AG04449 (cell line): ENCODE data around the gene EFNA1.

ENCODE experiments used
- CTCF ChIA-PET: fragments of 350-600 bp; formaldehyde crosslinking; extraction: SDS; loops from one replicate; lab custom pipeline; 2021; ENCODE audit warnings: antibody characterized with exemption; lab: Yijun Ruan, JAX
- POLR2A ChIA-PET: fragments of 400-600, 350-600 bp; formaldehyde crosslinking; extraction: SDS; loops from one replicate; lab custom pipeline; 2020; ENCODE audit warnings: antibody characterized with exemption, inconsistent platforms; lab: Yijun Ruan, JAX
- DNase-seq: peaks from one replicate; pipeline ENCODE4 v3.0.0-alpha.2; 2010; ENCODE audit warnings: low read depth, low spot score
- H3K4me3 ChIP-seq: 2 replicates; pipeline ENCODE4 v1.5.1; 2011; ENCODE audit warnings: low read depth, mild to moderate bottlenecking, control low read depth, low read length
- TF ChIP-seq, protein P1 (sequence below): IDR thresholded peaks from one replicate; pipeline ENCODE4 v1.5.1; 2011; ENCODE audit warnings: mild to moderate bottlenecking, moderate library complexity, low read length, control low read depth, inconsistent platforms; ENCODE audit not compliant: insufficient read depth; ENCODE audit errors: missing control alignments

EFNA1 gene

DNA sequence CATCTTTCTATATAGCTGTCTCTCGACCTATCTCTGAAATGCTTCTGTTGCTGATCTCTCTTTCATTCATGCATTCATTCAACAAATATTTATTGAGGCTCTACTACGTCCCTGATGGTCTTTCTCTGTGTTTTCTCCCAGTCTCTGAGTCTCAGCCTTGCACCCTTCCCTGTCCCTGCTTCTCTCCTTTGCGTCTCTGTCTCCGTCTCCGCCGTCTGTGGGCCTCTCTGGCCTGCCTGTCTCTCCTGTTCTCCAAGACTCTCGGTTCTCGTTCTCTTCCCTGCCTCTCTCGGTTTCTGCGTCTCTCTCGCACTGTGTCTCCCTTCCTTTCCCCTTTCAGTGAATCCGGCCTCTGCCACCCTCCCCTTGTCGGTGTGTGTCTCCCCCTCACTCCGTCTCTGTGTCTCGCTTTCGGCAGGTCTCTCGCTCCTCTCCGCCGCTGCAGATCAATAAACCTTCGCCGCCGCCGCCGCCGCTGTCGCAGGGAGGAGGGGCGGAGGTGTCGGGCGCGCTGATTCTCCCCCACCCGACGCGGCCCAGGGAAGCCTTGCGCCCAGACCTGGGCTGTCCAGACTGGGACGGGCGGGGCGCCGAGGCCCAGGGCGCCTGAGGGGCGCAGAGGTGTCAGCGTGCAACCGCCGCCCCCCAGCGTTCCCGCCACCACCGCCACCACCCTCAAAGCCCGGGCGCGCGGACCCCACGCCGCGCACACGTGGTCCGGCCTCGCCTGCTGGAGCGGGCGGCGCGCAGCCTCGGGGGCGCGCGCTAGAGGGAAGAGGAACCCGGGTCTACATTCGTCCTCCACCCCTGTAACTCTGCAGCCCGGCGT, 46.0 kb upstream of the EFNA1 start:
- ChIA-PET CTCF (interaction anchor here (0.8 to 5.5 kb wide), 11 partner anchors 10 to 93 kb away, joined by 3 to 212 read pairs (median 5); partner anchors contain the start of genes EFNA4 and KRTCAP2), POLR2A (no interaction called here)
- TF ChIP-seq, protein P1, sequence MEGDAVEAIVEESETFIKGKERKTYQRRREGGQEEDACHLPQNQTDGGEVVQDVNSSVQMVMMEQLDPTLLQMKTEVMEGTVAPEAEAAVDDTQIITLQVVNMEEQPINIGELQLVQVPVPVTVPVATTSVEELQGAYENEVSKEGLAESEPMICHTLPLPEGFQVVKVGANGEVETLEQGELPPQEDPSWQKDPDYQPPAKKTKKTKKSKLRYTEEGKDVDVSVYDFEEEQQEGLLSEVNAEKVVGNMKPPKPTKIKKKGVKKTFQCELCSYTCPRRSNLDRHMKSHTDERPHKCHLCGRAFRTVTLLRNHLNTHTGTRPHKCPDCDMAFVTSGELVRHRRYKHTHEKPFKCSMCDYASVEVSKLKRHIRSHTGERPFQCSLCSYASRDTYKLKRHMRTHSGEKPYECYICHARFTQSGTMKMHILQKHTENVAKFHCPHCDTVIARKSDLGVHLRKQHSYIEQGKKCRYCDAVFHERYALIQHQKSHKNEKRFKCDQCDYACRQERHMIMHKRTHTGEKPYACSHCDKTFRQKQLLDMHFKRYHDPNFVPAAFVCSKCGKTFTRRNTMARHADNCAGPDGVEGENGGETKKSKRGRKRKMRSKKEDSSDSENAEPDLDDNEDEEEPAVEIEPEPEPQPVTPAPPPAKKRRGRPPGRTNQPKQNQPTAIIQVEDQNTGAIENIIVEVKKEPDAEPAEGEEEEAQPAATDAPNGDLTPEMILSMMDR: no peak
- no peak overlapping the region for H3K4me3 ChIP-seq
- DNase-seq: no peak

DNA sequence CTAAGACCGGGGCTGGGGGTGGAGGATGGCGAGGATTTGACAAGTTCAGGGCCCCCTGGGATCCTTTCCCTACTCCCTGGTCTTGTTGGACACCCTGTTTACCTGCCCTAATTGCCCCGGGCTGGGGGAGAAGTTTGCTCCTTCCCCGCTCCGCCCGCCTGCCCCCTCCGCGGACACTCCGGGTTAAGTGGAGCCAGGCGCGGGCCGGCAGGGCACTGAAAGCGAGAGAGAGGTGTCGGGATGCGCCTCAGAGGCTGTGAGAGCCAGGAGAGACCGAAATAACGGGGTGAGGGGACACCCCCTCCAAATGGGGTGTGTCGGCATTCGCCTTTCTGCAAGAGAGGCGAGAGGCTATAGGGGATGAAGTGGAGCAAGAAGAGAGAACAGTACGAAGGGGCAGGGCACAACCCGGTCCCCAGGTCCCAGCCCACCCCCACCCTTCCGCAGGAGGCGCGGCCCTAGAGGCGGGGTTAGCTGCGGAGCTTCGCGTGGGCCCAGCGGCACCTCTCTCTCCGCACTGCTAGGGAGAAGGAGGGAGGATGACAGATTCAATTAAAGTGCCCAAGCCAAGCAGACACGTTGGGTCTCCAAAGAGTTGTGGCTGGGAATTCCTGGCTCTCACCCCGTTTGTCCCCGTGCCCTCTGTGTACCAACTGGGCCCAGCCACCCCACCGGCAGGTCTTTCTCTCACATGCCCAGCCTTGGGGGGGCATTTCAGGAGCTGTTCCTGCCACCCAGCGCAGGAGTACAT, 45.2 kb upstream of the EFNA1 start:
- CTCF ChIA-PET: interaction anchor here (1.9 to 5.5 kb wide), 3 partner anchors 22 to 87 kb away, joined by 11 to 212 read pairs (median 117); partner anchors contain the start of genes EFNA4 and KRTCAP2
- no peak for DNase-seq
- TF ChIP-seq, protein P1: no peak
- POLR2A ChIA-PET: no interaction called here
- no peak overlapping the region for H3K4me3 ChIP-seq

DNA sequence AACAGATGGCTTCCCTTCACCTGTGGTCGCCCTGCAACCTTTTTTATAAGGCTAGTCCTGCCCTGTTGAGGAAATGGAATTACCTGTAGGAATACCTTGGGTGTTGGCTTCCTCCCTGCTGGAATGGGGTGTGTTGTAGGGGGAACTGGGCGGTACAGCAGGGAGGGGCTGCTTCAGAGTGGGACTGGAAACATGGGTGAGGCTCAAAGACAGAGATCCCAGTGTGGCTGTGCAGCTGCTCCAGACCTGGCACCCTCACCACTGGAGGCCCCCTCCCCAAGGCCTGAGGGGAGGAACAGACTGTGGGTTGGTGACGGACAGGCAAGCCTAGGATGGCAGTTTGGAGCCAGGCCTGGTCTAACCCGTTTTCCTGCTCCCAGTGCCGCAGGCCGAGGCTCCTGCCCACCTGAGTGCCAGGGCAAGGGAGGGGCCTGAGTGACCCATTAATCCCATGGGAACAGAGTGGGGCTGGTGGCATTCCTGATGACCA, 44.6 kb upstream of the EFNA1 start:
- CTCF ChIA-PET: interaction anchor here (0.8 to 5.5 kb wide), 6 partner anchors 9 to 413 kb away, joined by 3 to 212 read pairs (median 8); partner anchors contain the start of genes EFNA4 and KRTCAP2
- DNase-seq: no peak
- POLR2A ChIA-PET: no interaction called here
- TF ChIP-seq, protein P1: no peak
- no peak overlapping the region for H3K4me3 ChIP-seq

DNA sequence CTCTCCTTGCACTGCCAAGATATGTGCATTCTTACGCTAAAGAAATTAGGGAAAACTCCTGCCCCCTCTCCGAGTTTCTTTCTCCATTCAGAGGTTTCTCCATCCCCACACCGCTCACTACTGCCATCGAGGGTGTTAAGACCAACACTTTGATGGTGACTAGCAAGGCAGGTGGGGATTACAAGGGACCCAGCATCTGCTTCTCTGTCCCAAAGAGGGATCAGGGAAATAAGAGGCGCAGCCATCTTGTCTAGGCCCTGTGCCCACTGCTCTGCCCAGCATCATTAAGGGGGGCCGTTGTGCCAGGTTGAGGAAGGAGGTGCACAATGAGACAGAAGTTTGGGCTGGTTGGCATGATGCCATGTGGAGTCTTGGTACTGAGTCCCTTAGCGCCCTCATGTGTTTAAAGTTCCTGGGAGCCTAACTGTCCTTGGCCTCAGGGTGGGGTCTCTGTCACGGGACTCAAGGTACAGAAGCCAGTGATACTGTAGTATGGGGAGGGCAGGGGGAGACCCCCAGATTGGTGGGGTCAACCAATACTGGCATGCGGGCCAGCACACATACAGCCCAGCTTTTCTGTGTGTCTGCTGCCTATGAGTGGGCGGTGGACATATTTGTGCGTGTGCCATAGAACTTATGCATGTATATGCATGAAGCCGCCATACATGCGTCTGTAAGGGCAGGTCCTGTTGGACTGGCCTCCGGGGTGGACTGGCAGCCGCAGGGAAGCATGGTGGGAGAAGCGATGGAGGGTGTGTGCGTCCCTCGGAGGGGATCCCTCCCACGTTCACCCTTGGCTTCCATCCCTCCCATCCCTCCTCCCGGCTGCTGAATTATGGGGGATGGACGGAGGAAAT, 43.6 kb upstream of the EFNA1 start:
- no peak for DNase-seq
- CTCF ChIA-PET: interaction anchor here (0.8 to 5.5 kb wide), 33 partner anchors 8 to 758 kb away, joined by 3 to 212 read pairs (median 6); partner anchors contain the start of genes ADAM15, ATP8B2, EFNA4 and KRTCAP2
- peak overlapping the region; percentile 57 for H3K4me3 ChIP-seq
- POLR2A ChIA-PET: interaction anchor here (1.0 to 1.8 kb wide), 3 partner anchors 89 to 123 kb away, joined by 3 to 6 read pairs (median 5); partner anchors contain the start of genes KRTCAP2 and PYGO2
- TF ChIP-seq, protein P1: peak; percentile 19

DNA sequence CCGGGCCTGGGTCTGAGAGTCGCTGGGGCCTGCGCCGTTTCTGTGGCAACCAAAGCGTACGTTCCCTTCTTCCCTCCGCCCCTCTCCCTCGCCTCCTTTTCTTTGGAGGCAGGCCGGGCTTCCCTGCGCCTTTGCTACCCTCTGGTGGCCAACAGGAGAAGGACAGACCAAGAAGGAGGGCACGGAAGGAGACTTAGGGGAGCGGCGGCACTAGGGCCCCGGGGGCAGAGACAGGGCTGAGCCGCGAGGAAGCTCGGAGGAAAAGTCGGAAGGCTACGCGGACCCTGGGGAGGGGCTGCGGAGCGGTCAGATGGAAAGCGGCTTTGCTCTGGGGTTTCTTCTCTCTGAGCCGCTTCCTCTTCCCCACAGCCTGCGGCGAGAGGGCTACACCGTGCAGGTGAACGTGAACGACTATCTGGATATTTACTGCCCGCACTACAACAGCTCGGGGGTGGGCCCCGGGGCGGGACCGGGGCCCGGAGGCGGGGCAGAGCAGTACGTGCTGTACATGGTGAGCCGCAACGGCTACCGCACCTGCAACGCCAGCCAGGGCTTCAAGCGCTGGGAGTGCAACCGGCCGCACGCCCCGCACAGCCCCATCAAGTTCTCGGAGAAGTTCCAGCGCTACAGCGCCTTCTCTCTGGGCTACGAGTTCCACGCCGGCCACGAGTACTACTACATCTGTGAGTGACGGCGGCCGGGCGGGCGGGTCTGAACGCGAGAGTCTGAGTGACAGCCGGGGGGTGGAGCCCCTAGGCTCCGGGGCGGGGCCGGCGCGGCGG, 42.8 kb upstream of the EFNA1 start:
- TF ChIP-seq, protein P1: peak; percentile 97
- CTCF ChIA-PET: interaction anchor here (0.5 to 5.5 kb wide), 69 partner anchors 10 to 759 kb away, joined by 3 to 212 read pairs (median 5); partner anchors contain the start of genes ADAM15, ATP8B2, CKS1B and DPM3
- H3K4me3 ChIP-seq: peak overlapping the region; percentile 89
- POLR2A ChIA-PET: interaction anchor here (0.7 to 1.8 kb wide), 5 partner anchors 44 to 124 kb away, joined by 3 to 6 read pairs (median 5); partner anchors contain the start of genes KRTCAP2 and PYGO2
- DNase-seq: peak; percentile 41
